Epithelial cell of esophagus (primary cell): Measurements from ENCODE around the gene PIGZ.
A peak's percentile ranks its signal among the peaks of the same experiment; 100 is the strongest.

Source experiments
- DNase-seq: peaks from one replicate; pipeline ENCODE4 v3.0.0; 2010; ENCODE audit warnings: low read depth
- H3K4me3 ChIP-seq: 2 replicates; pipeline ENCODE4 v1.5.1; 2011; ENCODE audit warnings: mild to moderate bottlenecking, low read length, control low read depth
- TF ChIP-seq, protein P1 (sequence below): IDR thresholded peaks from 2 replicates; pipeline ENCODE4 v1.5.1; 2011; ENCODE audit warnings: low read depth, mild to moderate bottlenecking, low read length, control low read depth, inconsistent platforms; ENCODE audit not compliant: insufficient read depth; ENCODE audit errors: missing control alignments

The PIGZ gene

GRCh38 chr3:196975349-196975748, 6.7 kb upstream of the PIGZ start:
- DNase-seq: no peak
- TF ChIP-seq, protein P1, sequence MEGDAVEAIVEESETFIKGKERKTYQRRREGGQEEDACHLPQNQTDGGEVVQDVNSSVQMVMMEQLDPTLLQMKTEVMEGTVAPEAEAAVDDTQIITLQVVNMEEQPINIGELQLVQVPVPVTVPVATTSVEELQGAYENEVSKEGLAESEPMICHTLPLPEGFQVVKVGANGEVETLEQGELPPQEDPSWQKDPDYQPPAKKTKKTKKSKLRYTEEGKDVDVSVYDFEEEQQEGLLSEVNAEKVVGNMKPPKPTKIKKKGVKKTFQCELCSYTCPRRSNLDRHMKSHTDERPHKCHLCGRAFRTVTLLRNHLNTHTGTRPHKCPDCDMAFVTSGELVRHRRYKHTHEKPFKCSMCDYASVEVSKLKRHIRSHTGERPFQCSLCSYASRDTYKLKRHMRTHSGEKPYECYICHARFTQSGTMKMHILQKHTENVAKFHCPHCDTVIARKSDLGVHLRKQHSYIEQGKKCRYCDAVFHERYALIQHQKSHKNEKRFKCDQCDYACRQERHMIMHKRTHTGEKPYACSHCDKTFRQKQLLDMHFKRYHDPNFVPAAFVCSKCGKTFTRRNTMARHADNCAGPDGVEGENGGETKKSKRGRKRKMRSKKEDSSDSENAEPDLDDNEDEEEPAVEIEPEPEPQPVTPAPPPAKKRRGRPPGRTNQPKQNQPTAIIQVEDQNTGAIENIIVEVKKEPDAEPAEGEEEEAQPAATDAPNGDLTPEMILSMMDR: no peak
- H3K4me3 ChIP-seq: no peak overlapping the region

GRCh38 chr3:196974661-196975060, 6.0 kb upstream of the PIGZ start:
- no peak for DNase-seq
- H3K4me3 ChIP-seq: no peak overlapping the region
- TF ChIP-seq, protein P1: no peak

GRCh38 chr3:196971094-196971698, 2.6 kb upstream of the PIGZ start:
- H3K4me3 ChIP-seq: no peak overlapping the region
- TF ChIP-seq, protein P1: no peak
- no peak for DNase-seq

DNA sequence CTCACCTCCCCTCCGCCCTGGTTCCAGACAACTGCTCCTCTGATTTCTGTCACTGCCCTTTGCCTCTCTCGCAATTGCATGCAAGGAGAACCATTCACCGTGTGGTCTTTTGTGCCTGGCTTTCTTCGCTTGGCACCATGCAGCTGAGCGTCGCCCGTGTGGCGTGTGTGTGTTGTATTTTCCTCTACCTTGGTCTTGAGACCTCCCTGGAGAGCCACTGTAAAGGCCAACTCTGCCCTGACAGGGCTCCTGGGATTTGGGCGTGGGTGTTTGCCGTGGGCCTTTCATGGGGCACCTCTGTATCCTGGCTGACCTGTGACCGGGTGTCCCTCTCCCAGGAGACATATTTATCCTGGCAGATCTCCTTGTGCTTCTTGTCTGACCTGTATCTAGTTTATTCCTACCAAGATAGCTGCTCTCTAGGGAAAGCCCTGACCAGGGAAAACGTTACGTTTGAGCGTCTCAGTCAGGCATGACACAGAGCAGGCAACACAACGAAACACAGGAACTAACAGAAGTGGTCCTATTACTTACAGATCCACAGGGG, 2.0 kb upstream of the PIGZ start:
- DNase-seq: no peak
- no peak overlapping the region for H3K4me3 ChIP-seq
- TF ChIP-seq, protein P1: no peak

GRCh38 chr3:196969660-196970546, 1.3 kb upstream of the PIGZ start:
- peak overlapping the region; percentile 50 for H3K4me3 ChIP-seq
- TF ChIP-seq, protein P1: peak; percentile 31
- DNase-seq: peak; percentile 62

GRCh38 chr3:196969134-196969659, 564 bp upstream of the PIGZ start:
- peak overlapping the region; percentile 50 for H3K4me3 ChIP-seq
- TF ChIP-seq, protein P1: no peak
- DNase-seq: peak; percentile 34
